PFSK-1 (cell line): ENCODE results near the gene CEP295NL. TPM values are rescaled to one million over a fixed set of nuclear protein-coding genes. Genes with fewer than 3 reads are reported as not detected.

Experiments
- FOXP2 ChIP-seq: optimal IDR thresholded peaks from 2 replicates; pipeline ENCODE3; 2011; ENCODE audit warnings: borderline replicate concordance, control low read depth, inconsistent platforms; ENCODE audit not compliant: insufficient read depth; ENCODE audit errors: extremely low read length, extremely low read depth
- POLR2AphosphoS5 ChIP-seq: IDR thresholded peaks from 2 replicates; pipeline ENCODE4 v1.6.1; 2012; ENCODE audit warnings: low read depth, mild to moderate bottlenecking, control low read depth, low read length, moderate library complexity
- REST ChIP-seq, 2 experiments: IDR thresholded peaks; 2 replicates each; pipeline versions ENCODE4 v1.6.1 to v1.8.0; 2011 to 2012; ENCODE audit warnings: low read depth in 2 of 2, low read length in 2 of 2, control low read depth in 1 of 2, inconsistent platforms in 1 of 2, mild to moderate bottlenecking in 1 of 2, moderate library complexity in 1 of 2; ENCODE audit not compliant: insufficient read depth in 1 of 2
- SIN3A ChIP-seq: IDR thresholded peaks from 2 replicates; pipeline ENCODE4 v1.6.1; 2012; ENCODE audit warnings: mild to moderate bottlenecking, low read length, moderate library complexity, borderline replicate concordance; ENCODE audit not compliant: insufficient read depth
- TAF1 ChIP-seq: IDR thresholded peaks from 2 replicates; pipeline ENCODE4 v1.6.1; 2012; ENCODE audit warnings: low read length, control low read depth, borderline replicate concordance; ENCODE audit not compliant: insufficient read depth
- polyA plus RNA-seq: library from polyadenylated mRNA; unstranded; fragments of >200 nt; gene quantifications from one replicate; pipeline ENCODE4 v1.2.1, GENCODE V29; 2012; ENCODE audit warnings: low read depth, missing spikeins; ENCODE audit not compliant: insufficient read length

Gene CEP295NL
- 0.34 TPM for polyA plus RNA-seq

- TF ChIP-seq TAF1 (no peak), REST (IDR thresholded peaks at IDR 0.05; ENCODE audit: insufficient read depth in 1 of 2, low read depth in 2 of 2, low read length in 2 of 2) (no peak), POLR2AphosphoS5 (no peak), FOXP2 (no peak)
These were observed at the start of gene CEP295NL for GRCh38 chr17:78903101-78903779. Gene CEP295NL (minus strand): TSS chr17:78903201. CDS start chr17:78901828, 1,373 bp downstream.

GRCh38 chr17:78952706-78953105, 49.7 kb upstream of the CEP295NL start:
- TF ChIP-seq REST (IDR thresholded peaks at IDR 0.05; ENCODE audit: insufficient read depth in 1 of 2, low read depth in 2 of 2, low read length in 2 of 2) (no peak), FOXP2 (no peak), SIN3A (no peak), POLR2AphosphoS5 (no peak), TAF1 (no peak)

GRCh38 chr17:78951967-78952551, 49.1 kb upstream of the CEP295NL start:
- TF ChIP-seq SIN3A = no peak
- no peak for TF ChIP-seq TAF1
- no peak for TF ChIP-seq REST (IDR thresholded peaks at IDR 0.05; ENCODE audit: insufficient read depth in 1 of 2, low read depth in 2 of 2, low read length in 2 of 2)
- TF ChIP-seq POLR2AphosphoS5 = no peak
- no peak for TF ChIP-seq FOXP2

GRCh38 chr17:78950870-78951269, 47.9 kb upstream of the CEP295NL start:
- TF ChIP-seq FOXP2 = no peak
- no peak for TF ChIP-seq REST (IDR thresholded peaks at IDR 0.05; ENCODE audit: insufficient read depth in 1 of 2, low read depth in 2 of 2, low read length in 2 of 2)
- TF ChIP-seq POLR2AphosphoS5 = no peak
- no peak for TF ChIP-seq TAF1
- TF ChIP-seq SIN3A = no peak
